ENCODE data around the gene E2F3.

E2F3 gene

DNA sequence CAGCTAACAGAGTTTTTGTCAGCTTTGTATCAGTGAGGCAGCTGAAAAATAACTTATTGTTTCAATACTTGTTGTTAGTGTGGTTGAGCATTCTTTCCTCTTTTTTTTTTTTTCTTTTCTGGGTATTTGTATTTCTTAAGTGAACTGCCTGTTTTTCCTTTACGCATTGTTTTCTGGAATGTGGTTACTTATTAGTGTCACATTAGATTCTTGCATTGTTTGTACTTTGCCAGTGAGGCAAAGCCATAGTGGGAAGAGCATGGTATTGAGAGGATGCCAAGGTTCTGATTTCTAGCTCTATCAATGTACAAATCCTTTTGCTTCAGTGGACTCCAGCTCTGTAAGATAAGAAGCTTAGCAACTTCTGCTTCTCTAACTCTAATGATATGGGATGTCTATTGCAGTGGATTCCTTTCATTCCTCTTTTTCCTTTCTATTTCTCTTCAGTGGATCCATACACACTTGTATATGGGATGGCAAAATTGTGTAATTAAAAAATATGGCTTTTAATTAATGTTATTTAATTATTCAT is 136.5 kb downstream of the E2F3 start:
- DNase-seq = no peak

GRCh38 chr6:20538907-20539306 is 137.2 kb downstream of the E2F3 start:
- DNase-seq = no peak

- DNase-seq = no peak
Observed at GRCh38 chr6:20539387-20539786, 137.7 kb downstream of the E2F3 start.

DNA sequence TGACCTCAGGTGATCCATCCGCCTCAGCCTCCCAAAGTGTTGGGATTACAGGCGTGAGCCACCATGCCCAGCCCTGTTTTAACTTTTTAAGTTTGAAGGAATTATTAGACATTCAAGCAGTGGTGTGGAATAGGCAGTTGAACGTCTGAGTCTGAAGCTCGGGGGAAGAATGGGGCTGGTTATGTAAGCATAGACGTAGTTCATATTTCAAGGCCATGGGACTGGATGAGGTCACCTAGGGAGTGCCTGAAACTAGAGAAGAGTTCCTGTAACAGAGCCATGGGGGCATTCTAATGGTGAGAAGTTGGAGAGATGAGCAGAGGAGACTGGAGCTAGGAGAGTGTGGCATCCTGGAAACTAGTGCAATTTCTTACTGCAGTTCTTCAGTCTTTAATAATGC is 139.0 kb downstream of the E2F3 start:
- DNase-seq = no peak

- DNase-seq = no peak
Observed at GRCh38 chr6:20541382-20541781, 139.7 kb downstream of the E2F3 start.

- no peak for DNase-seq
Observed at GRCh38 chr6:20542927-20543602, 141.4 kb downstream of the E2F3 start.
